B cell (primary cell): ENCODE measurements around the gene PHF13. TPM values are rescaled to one million over a fixed set of nuclear protein-coding genes. Genes with fewer than 3 reads are reported as not detected.

Source experiments
- ATAC-seq: fragments of 200-7000 bp; cut with Tn5 transposase; one replicate; pipeline ENCODE4 v1.10.0; 2021; ENCODE audit warnings: low read depth, mild to moderate bottlenecking, moderate number of reproducible peaks, moderate library complexity
- CTCF ChIA-PET: fragments of 350-600 bp; sonication (Branson Sonifier 250); formaldehyde crosslinking; loops from one replicate; lab custom pipeline; 2021; ENCODE audit warnings: antibody characterized with exemption, inconsistent platforms; lab: Charles Lee
- POLR2A ChIA-PET: fragments of 350-600 bp; sonication (Branson Sonifier 250); formaldehyde crosslinking; loops from one replicate; lab custom pipeline; 2021; ENCODE audit warnings: antibody characterized with exemption; lab: Charles Lee
- DNase-seq: peaks from one replicate; pipeline ENCODE4 v3.0.0; 2013
- H2AFZ ChIP-seq: 2 replicates; pipeline ENCODE4 v1.6.1; 2012; ENCODE audit warnings: mild to moderate bottlenecking, low read depth, low read length; ENCODE audit not compliant: insufficient read depth, poor library complexity, severe bottlenecking
- H3K27ac ChIP-seq, 2 donors: 1 replicate in 1 of 2; 2 replicates in 1 of 2; pipeline ENCODE4 v1.5.1; 2012 to 2013; ENCODE audit warnings: low read length in 2 of 2, mild to moderate bottlenecking in 2 of 2, moderate library complexity in 1 of 2
- H3K27me3 ChIP-seq, 4 experiments: fragments of 200-600 bp in 1 of 4; sonication (generic) in 1 of 4; replicated peaks in 1 of 4; 1 replicate in 2 of 4; 2 replicates in 2 of 4; pipeline versions ENCODE4 v1.6.1 to v1.7.0; 2013 to 2016; ENCODE audit warnings: low read length in 3 of 4, mild to moderate bottlenecking in 2 of 4, mixed read lengths in 1 of 4, moderate library complexity in 1 of 4; ENCODE audit not compliant: insufficient read depth in 4 of 4, control insufficient read depth in 3 of 4; ENCODE audit errors: control extremely low read depth in 1 of 4
- H3K36me3 ChIP-seq, 2 experiments: replicated peaks in 1 of 2; 1 replicate in 1 of 2; 2 replicates in 1 of 2; pipeline versions ENCODE4 v1.6.1 to v1.7.1; 2013; ENCODE audit warnings: low read length in 1 of 2; ENCODE audit not compliant: insufficient read depth in 2 of 2, control insufficient read depth in 1 of 2; ENCODE audit errors: control extremely low read depth in 1 of 2, extremely low read depth in 1 of 2
- H3K4me1 ChIP-seq, 2 donors: fragments of 200-600 bp in 1 of 2; sonication (generic) in 1 of 2; 1 replicate in 1 of 2; 2 replicates in 1 of 2; pipeline versions ENCODE4 v1.5.1 to v1.6.1; 2013 to 2017; ENCODE audit warnings: low read length in 2 of 2; ENCODE audit not compliant: control insufficient read depth in 2 of 2, insufficient read depth in 2 of 2
- H3K4me2 ChIP-seq: replicated peaks from 2 replicates; pipeline ENCODE3; 2012; ENCODE audit warnings: mild to moderate bottlenecking, low read depth, low read length; ENCODE audit not compliant: poor library complexity, severe bottlenecking
- H3K4me3 ChIP-seq, 5 experiments: fragments of 200-600 bp in 1 of 5; sonication (generic) in 1 of 5; 1 replicate in 3 of 5; 2 replicates in 2 of 5; pipeline versions ENCODE4 v1.5.1 to v1.7.0; 2011 to 2016; ENCODE audit warnings: low read length in 4 of 5, mild to moderate bottlenecking in 4 of 5, low read depth in 2 of 5, control low read depth in 1 of 5, moderate library complexity in 1 of 5; ENCODE audit not compliant: insufficient read depth in 1 of 5; ENCODE audit errors: control extremely low read depth in 1 of 5, extremely low read depth in 1 of 5
- H3K79me2 ChIP-seq: fragments of 200-600 bp; sonication (generic); one replicate; pipeline ENCODE4 v1.6.0; 2016; ENCODE audit warnings: low read length; ENCODE audit not compliant: control insufficient read depth, insufficient read depth
- H3K9ac ChIP-seq: fragments of 200-600 bp; sonication (generic); 2 replicates; pipeline ENCODE4 v1.6.1; 2017; ENCODE audit warnings: mild to moderate bottlenecking, low read length, moderate library complexity
- H3K9me3 ChIP-seq, 3 donors: one replicate each; pipeline versions ENCODE4 v1.6.1 to v1.7.1; 2013; ENCODE audit warnings: low read length in 2 of 3; ENCODE audit not compliant: control insufficient read depth in 2 of 3, insufficient read depth in 1 of 3; ENCODE audit errors: control extremely low read depth in 1 of 3
- H4K20me1 ChIP-seq: 2 replicates; pipeline ENCODE4 v1.6.0; 2012; ENCODE audit warnings: mild to moderate bottlenecking, low read length; ENCODE audit not compliant: insufficient read depth, control insufficient read depth, poor library complexity, severe bottlenecking
- H3K27ac Mint-ChIP-seq: one replicate; pipeline ENCODE4 v1.8.0; 2021; ENCODE audit warnings: mixed read lengths
- H3K27me3 Mint-ChIP-seq: one replicate; pipeline ENCODE4 v1.8.0; 2021; ENCODE audit warnings: mixed read lengths
- H3K4me1 Mint-ChIP-seq: one replicate; pipeline ENCODE4 v1.8.0; 2021; ENCODE audit warnings: mixed read lengths
- H3K4me3 Mint-ChIP-seq: one replicate; pipeline ENCODE4 v1.8.0; 2021; ENCODE audit warnings: mixed read lengths
- H3K9me3 Mint-ChIP-seq: one replicate; pipeline ENCODE4 v1.8.0; 2022; ENCODE audit warnings: mixed read lengths; ENCODE audit not compliant: insufficient read depth
- EZH2 ChIP-seq: IDR thresholded peaks from 2 replicates; pipeline ENCODE4 v1.6.1; 2012; ENCODE audit warnings: borderline replicate concordance, low read depth, mild to moderate bottlenecking, moderate library complexity, low read length; ENCODE audit not compliant: insufficient read depth, poor library complexity, severe bottlenecking
- WGBS: methylation state at CpG from one replicate; pipeline ENCODE4 v1.1.5; 2013; ENCODE audit warnings: missing lambda C conversion rate; ENCODE audit not compliant: insufficient coverage; 5-methylcytosine and 5-hydroxymethylcytosine counted together
- intact Hi-C: fragments of 100-400 bp; cut with micrococcal nuclease; formaldehyde crosslinking; loops from one replicate; pipeline ENCODE4 v1.10.0; 2022
- polyA plus RNA-seq: library from polyadenylated mRNA; depleted of rRNA; stranded (reverse); fragments of >200 nt; gene quantifications from 2 replicates; pipeline ENCODE4 v1.2.3, GENCODE V29; 2012
- total RNA-seq, 2 donors: library from RNA; stranded (reverse); fragments of 120-200 nt in 1 of 2; gene quantifications; 1 replicate in 1 of 2; 2 replicates in 1 of 2; pipeline versions ENCODE4 v1.2.3 to v1.2.4, GENCODE V29; 2013 to 2022
- TF ChIP-seq, protein P1 (sequence below): fragments of 200-600 bp; IDR thresholded peaks from one replicate; pipeline ENCODE4 v1.8.0; 2022; ENCODE audit warnings: antibody characterized with exemption, mild to moderate bottlenecking

The PHF13 gene
- total and polyA plus RNA-seq, 2 donors (not counting 1 experiment from before 2014, with no cell fraction given) = 5.3 to 11.0 TPM

DNA sequence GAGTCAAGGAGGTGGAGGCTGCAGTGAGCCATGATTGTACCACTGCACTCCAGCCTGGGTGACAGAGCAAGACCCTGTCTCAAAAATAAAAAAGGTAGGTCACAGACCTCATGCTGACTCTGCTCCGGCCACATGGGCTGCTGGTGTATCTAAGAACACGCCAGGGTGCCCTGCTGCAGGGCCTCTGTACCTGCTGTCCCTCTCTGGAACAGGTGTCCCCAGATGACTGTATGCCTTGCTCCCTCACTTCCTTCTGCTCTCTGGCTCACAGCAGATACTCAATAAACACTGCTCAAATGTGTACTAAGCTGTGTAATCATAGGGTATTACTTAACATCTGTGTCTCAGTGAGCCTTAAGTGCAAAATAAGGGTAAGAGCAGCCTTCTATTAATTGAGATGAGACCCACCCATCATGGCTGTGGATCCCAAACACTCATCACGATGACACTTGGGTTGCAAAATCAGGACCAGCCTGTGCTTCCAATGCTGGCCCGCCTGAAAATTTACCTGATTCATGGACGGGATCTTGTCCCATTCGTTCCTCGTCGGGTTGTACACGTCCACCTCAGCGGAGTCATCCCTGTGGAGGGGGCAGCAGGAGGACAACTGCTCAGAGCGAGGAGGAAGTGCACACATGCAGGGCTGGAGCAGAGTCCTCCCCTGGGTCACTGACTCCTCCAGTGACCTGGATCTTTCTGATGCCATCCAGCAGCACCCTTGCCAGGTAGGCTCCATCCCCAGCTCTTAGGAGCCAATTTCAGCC lies 18.4 kb upstream of the PHF13 start:
- H3K9me3 Mint-ChIP-seq = no peaks in the 10 kb centered on the region
- 98% methylated on average over 11 of the region's 11 CpGs for WGBS
- Histone ChIP-seq H2AFZ (no peak overlapping the region), H4K20me1 (peaks cover 58% of the 10 kb centered on the region), H3K27me3 (no peaks in the 10 kb centered on the region), H3K4me2 (no peak overlapping the region), H3K36me3 (peaks cover 0 to 56% of the 10 kb centered on the region in 2 experiments), H3K9ac (no peak overlapping the region), H3K9me3 (no peaks in the 10 kb centered on the region), H3K79me2 (peaks cover 40% of the 10 kb centered on the region), H3K4me3 (no peak overlapping the region), H3K4me1 (peaks cover 11 to 25% of the 10 kb centered on the region in 2 donors), H3K27ac (no peak overlapping the region)
- DNase-seq (no peak), ATAC-seq (no peak)
- H3K4me3 Mint-ChIP-seq = no peak overlapping the region
- H3K4me1 Mint-ChIP-seq = peaks cover 20% of the 10 kb centered on the region
- no peak overlapping the region for H3K27ac Mint-ChIP-seq
- TF ChIP-seq, protein P1, sequence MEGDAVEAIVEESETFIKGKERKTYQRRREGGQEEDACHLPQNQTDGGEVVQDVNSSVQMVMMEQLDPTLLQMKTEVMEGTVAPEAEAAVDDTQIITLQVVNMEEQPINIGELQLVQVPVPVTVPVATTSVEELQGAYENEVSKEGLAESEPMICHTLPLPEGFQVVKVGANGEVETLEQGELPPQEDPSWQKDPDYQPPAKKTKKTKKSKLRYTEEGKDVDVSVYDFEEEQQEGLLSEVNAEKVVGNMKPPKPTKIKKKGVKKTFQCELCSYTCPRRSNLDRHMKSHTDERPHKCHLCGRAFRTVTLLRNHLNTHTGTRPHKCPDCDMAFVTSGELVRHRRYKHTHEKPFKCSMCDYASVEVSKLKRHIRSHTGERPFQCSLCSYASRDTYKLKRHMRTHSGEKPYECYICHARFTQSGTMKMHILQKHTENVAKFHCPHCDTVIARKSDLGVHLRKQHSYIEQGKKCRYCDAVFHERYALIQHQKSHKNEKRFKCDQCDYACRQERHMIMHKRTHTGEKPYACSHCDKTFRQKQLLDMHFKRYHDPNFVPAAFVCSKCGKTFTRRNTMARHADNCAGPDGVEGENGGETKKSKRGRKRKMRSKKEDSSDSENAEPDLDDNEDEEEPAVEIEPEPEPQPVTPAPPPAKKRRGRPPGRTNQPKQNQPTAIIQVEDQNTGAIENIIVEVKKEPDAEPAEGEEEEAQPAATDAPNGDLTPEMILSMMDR = no peak
- TF ChIP-seq EZH2 = no peak
- POLR2A ChIA-PET = no interaction called here
- intact Hi-C loops = no loop called here
- CTCF ChIA-PET = no interaction called here
- no peaks in the 10 kb centered on the region for H3K27me3 Mint-ChIP-seq

- intact Hi-C loops = no loop called here
- Mint-ChIP-seq H3K4me1 (peaks cover 30% of the 10 kb centered on the region), H3K9me3 (no peaks in the 10 kb centered on the region), H3K27ac (no peak overlapping the region), H3K4me3 (no peak overlapping the region), H3K27me3 (no peaks in the 10 kb centered on the region)
- CTCF ChIA-PET = no interaction called here
- Histone ChIP-seq H3K79me2 (peaks cover 51% of the 10 kb centered on the region), H2AFZ (no peak overlapping the region), H3K36me3 (peaks cover 0 to 50% of the 10 kb centered on the region in 2 experiments), H3K4me1 (peaks cover 21 to 31% of the 10 kb centered on the region in 2 donors), H3K27ac (no peak overlapping the region), H3K9ac (no peak overlapping the region), H3K9me3 (no peaks in the 10 kb centered on the region), H3K4me3 (no peak overlapping the region), H3K27me3 (no peaks in the 10 kb centered on the region), H4K20me1 (peaks cover 61% of the 10 kb centered on the region), H3K4me2 (no peak overlapping the region)
- 89% methylated on average over 3 of the region's 7 CpGs for WGBS
- POLR2A ChIA-PET = no interaction called here
- ATAC-seq = no peak
- no peak for TF ChIP-seq EZH2
- TF ChIP-seq, protein P1 = no peak
- DNase-seq = no peak
Observed at GRCh38 chr1:6596351-6596750, 17.2 kb upstream of the PHF13 start.
